Mammary epithelial cell (primary cell): ENCODE results near the gene SLC5A6.

Experiments
- CTCF ChIP-seq, 2 donors: IDR thresholded peaks in 1 of 2; conservative IDR thresholded peaks in 1 of 2; 2 replicates each; pipeline ENCODE4 v1.5.1; 2011 to 2012; ENCODE audit warnings: inconsistent platforms in 2 of 2, low read length in 2 of 2, mild to moderate bottlenecking in 2 of 2, control low read depth in 1 of 2, low read depth in 1 of 2; ENCODE audit not compliant: insufficient read depth in 1 of 2; ENCODE audit errors: extremely low read depth in 1 of 2
- EZH2 ChIP-seq: IDR thresholded peaks from 2 replicates; pipeline ENCODE4 v1.6.1; 2012; ENCODE audit warnings: low read length, inconsistent platforms, borderline replicate concordance

GRCh38 chr2:27211943-27212625, at the start of gene SLC5A6, which contains the start of gene ATRAID:
- TF ChIP-seq CTCF (conservative IDR thresholded peaks at IDR 0.05 in 1 of 2, IDR thresholded peaks at IDR 0.05 in 1 of 2; ENCODE audit: extremely low read depth in 1 of 2, insufficient read depth in 1 of 2, low read depth in 1 of 2, low read length in 2 of 2) (no peak), EZH2 (no peak)
